Chondrocyte (in vitro differentiated cells): Measurements from ENCODE around the gene RAI1. TPM values are rescaled to one million over a fixed set of nuclear protein-coding genes. Genes with fewer than 3 reads are reported as not detected.

Experiments used
- DNase-seq: peaks from one replicate; pipeline ENCODE4 v3.0.0; 2021; ENCODE audit warnings: mixed read lengths, low spot score
- H3K27ac Mint-ChIP-seq: one replicate; pipeline ENCODE4 v1.8.0; 2021; ENCODE audit warnings: mild to moderate bottlenecking, moderate library complexity, mixed read lengths; ENCODE audit not compliant: unreplicated experiment
- H3K27me3 Mint-ChIP-seq: 2 replicates; pipeline ENCODE4 v1.8.0; 2021; ENCODE audit warnings: low read depth, mixed read lengths
- H3K36me3 Mint-ChIP-seq: 2 replicates; pipeline ENCODE4 v1.8.0; 2021; ENCODE audit warnings: low read depth, mixed read lengths
- H3K4me1 Mint-ChIP-seq: 2 replicates; pipeline ENCODE4 v1.8.0; 2021; ENCODE audit warnings: low read depth, mild to moderate bottlenecking, mixed read lengths
- H3K4me3 Mint-ChIP-seq: one replicate; pipeline ENCODE4 v1.8.0; 2021; ENCODE audit warnings: mild to moderate bottlenecking, moderate library complexity, mixed read lengths; ENCODE audit not compliant: unreplicated experiment
- H3K9me3 Mint-ChIP-seq: 2 replicates; pipeline ENCODE4 v1.8.0; 2021; ENCODE audit warnings: low read depth, mixed read lengths
- CTCF ChIP-seq: fragments of 200-600 bp; sonication (generic); IDR thresholded peaks from 2 replicates; pipeline ENCODE4 v1.5.0; 2021; ENCODE audit warnings: antibody characterized with exemption, mild to moderate bottlenecking, moderate library complexity
- total RNA-seq: library from RNA; stranded (reverse); gene quantifications from 3 replicates; pipeline ENCODE4 v1.2.1, GENCODE V29; 2021

RAI1 gene
- total RNA-seq, 1 donor from 2014 or later: 28.7 TPM

- TF ChIP-seq CTCF: no peak
- Mint-ChIP-seq H3K27me3 (no peaks in the 10 kb centered on the region), H3K4me1 (peaks cover 52% of the 10 kb centered on the region), H3K27ac (no peak overlapping the region), H3K4me3 (no peak overlapping the region), H3K36me3 (peaks cover 15% of the 10 kb centered on the region), H3K9me3 (no peaks in the 10 kb centered on the region)
- no peak for DNase-seq
These were observed 170.1 kb downstream of the RAI1 start for GRCh38 chr17:17851103-17852002.

GRCh38 chr17:17852930-17853329 lies 171.7 kb downstream of the RAI1 start:
- Mint-ChIP-seq H3K4me3 (no peak overlapping the region), H3K4me1 (peaks cover 58% of the 10 kb centered on the region), H3K27ac (no peak overlapping the region), H3K36me3 (peaks cover 7% of the 10 kb centered on the region), H3K9me3 (no peaks in the 10 kb centered on the region), H3K27me3 (no peaks in the 10 kb centered on the region)
- DNase-seq: no peak
- TF ChIP-seq CTCF: no peak

GRCh38 chr17:17853811-17854447 lies 172.7 kb downstream of the RAI1 start:
- H3K27ac Mint-ChIP-seq: no peak overlapping the region
- H3K9me3 Mint-ChIP-seq: no peaks in the 10 kb centered on the region
- no peak overlapping the region for H3K4me3 Mint-ChIP-seq
- no peak for TF ChIP-seq CTCF
- H3K27me3 Mint-ChIP-seq: no peaks in the 10 kb centered on the region
- peaks cover 57% of the 10 kb centered on the region for H3K4me1 Mint-ChIP-seq
- no peak for DNase-seq
- peaks cover 7% of the 10 kb centered on the region for H3K36me3 Mint-ChIP-seq

- H3K27me3 Mint-ChIP-seq: no peaks in the 10 kb centered on the region
- DNase-seq: no peak
- TF ChIP-seq CTCF: no peak
- H3K4me3 Mint-ChIP-seq: no peak overlapping the region
- H3K36me3 Mint-ChIP-seq: peaks cover 4% of the 10 kb centered on the region
- H3K4me1 Mint-ChIP-seq: peaks cover 37% of the 10 kb centered on the region
- H3K9me3 Mint-ChIP-seq: no peaks in the 10 kb centered on the region
- no peak overlapping the region for H3K27ac Mint-ChIP-seq
These were observed 174.7 kb downstream of the RAI1 start for GRCh38 chr17:17855976-17856375.

- no peaks in the 10 kb centered on the region for H3K27me3 Mint-ChIP-seq
- TF ChIP-seq CTCF: no peak
- no peak overlapping the region for H3K4me3 Mint-ChIP-seq
- DNase-seq: no peak
- peaks cover 2% of the 10 kb centered on the region for H3K36me3 Mint-ChIP-seq
- peaks cover 37% of the 10 kb centered on the region for H3K4me1 Mint-ChIP-seq
- no peaks in the 10 kb centered on the region for H3K9me3 Mint-ChIP-seq
- H3K27ac Mint-ChIP-seq: no peak overlapping the region
These were observed 175.1 kb downstream of the RAI1 start for GRCh38 chr17:17856386-17856785.
